CD4-positive, alpha-beta T cell (primary cell): ENCODE measurements around the gene SORBS1. TPM values are rescaled to one million over a fixed set of nuclear protein-coding genes. Genes with fewer than 3 reads are reported as not detected.

ENCODE experiments used
- ATAC-seq: fragments of 200-7000 bp; cut with Tn5 transposase; one replicate; pipeline ENCODE4 v1.10.0; 2022; ENCODE audit warnings: mild to moderate bottlenecking; ENCODE audit not compliant: poor library complexity
- CTCF ChIA-PET: fragments of 350-600 bp; sonication (Branson Sonifier 250); formaldehyde crosslinking; loops from one replicate; lab custom pipeline; 2021; ENCODE audit warnings: antibody characterized with exemption, inconsistent platforms; lab: Charles Lee
- POLR2A ChIA-PET: fragments of 350-600 bp; sonication (Branson Sonifier 250); formaldehyde crosslinking; loops from one replicate; lab custom pipeline; 2021; ENCODE audit warnings: antibody characterized with exemption, inconsistent platforms; lab: Charles Lee
- DNase-seq, 14 experiments: peaks; one replicate each; pipeline ENCODE4 v3.0.0-alpha.2; 2013 to 2020; ENCODE audit warnings: mixed read lengths in 2 of 14
- H3K27ac ChIP-seq, 2 donors: one replicate each; pipeline versions ENCODE4 v1.5.1 to v1.7.0; 2013; ENCODE audit warnings: low read length in 2 of 2, low read depth in 1 of 2, mild to moderate bottlenecking in 1 of 2
- H3K27me3 ChIP-seq, 2 experiments: 1 replicate in 1 of 2; 2 replicates in 1 of 2; pipeline versions ENCODE4 v1.6.1 to v1.7.0; 2013; ENCODE audit warnings: low read length in 2 of 2, control low read depth in 1 of 2, mild to moderate bottlenecking in 1 of 2, moderate library complexity in 1 of 2; ENCODE audit not compliant: insufficient read depth in 2 of 2, control insufficient read depth in 1 of 2
- H3K36me3 ChIP-seq: one replicate; pipeline ENCODE4 v1.6.1; 2013; ENCODE audit warnings: low read length, control low read depth; ENCODE audit not compliant: insufficient read depth
- H3K4me1 ChIP-seq: one replicate; pipeline ENCODE4 v1.6.1; 2013; ENCODE audit warnings: low read length, control low read depth; ENCODE audit not compliant: insufficient read depth
- H3K4me3 ChIP-seq: one replicate; pipeline ENCODE4 v1.5.1; 2013; ENCODE audit warnings: mild to moderate bottlenecking, low read length, moderate library complexity
- H3K9me3 ChIP-seq, 2 experiments: 1 replicate in 1 of 2; 2 replicates in 1 of 2; pipeline versions ENCODE4 v1.6.1 to v1.7.0; 2013; ENCODE audit warnings: low read length in 2 of 2, mild to moderate bottlenecking in 2 of 2, control low read depth in 1 of 2, moderate library complexity in 1 of 2; ENCODE audit not compliant: control insufficient read depth in 1 of 2, insufficient read depth in 1 of 2
- H3K27ac Mint-ChIP-seq: one replicate; pipeline ENCODE4 v1.8.0; 2020; ENCODE audit warnings: mixed read lengths
- H3K27me3 Mint-ChIP-seq: one replicate; pipeline ENCODE4 v1.8.0; 2021; ENCODE audit warnings: mixed read lengths
- H3K36me3 Mint-ChIP-seq: one replicate; pipeline ENCODE4 v1.8.0; 2021; ENCODE audit warnings: low read depth, mixed read lengths
- H3K4me1 Mint-ChIP-seq: one replicate; pipeline ENCODE4 v1.8.0; 2021; ENCODE audit warnings: low read depth, mixed read lengths
- H3K4me3 Mint-ChIP-seq: one replicate; pipeline ENCODE4 v1.8.0; 2020; ENCODE audit warnings: mild to moderate bottlenecking, mixed read lengths
- H3K9me3 Mint-ChIP-seq: one replicate; pipeline ENCODE4 v1.8.0; 2020; ENCODE audit warnings: mixed read lengths
- CTCF ChIP-seq: fragments of 200-600 bp; IDR thresholded peaks from one replicate; pipeline ENCODE4 v1.8.0; 2022; ENCODE audit warnings: antibody characterized with exemption, mild to moderate bottlenecking
- intact Hi-C, 2 experiments: fragments of 100-400 bp; cut with DNase I in 1 of 2; cut with micrococcal nuclease in 1 of 2; formaldehyde crosslinking; loops; one replicate each; pipeline versions ENCODE4 v1.15.1 to v1.9.0; 2023 to 2025; cut with DNase I, micrococcal nuclease
- total RNA-seq, 174 experiments: library from RNA in 2 of 174; stranded (reverse) in 2 of 174; gene quantifications; one replicate each; pipeline ENCODE4 v1.2.3 and lab custom pipeline; 2021 to 2026

SORBS1 gene
- total RNA-seq, 2 experiments from 2014 or later: 1.4 to 1.8 TPM

GRCh38 chr10:95542330-95542729 lies 18.8 kb downstream of the SORBS1 start:
- intact Hi-C loops: no loop called here
- H3K9me3 ChIP-seq: no peaks in the 10 kb centered on the region
- H3K9me3 Mint-ChIP-seq: no peaks in the 10 kb centered on the region
- CTCF ChIA-PET: no interaction called here
- no peaks in the 10 kb centered on the region for H3K36me3 ChIP-seq
- H3K4me1 Mint-ChIP-seq: no peaks in the 10 kb centered on the region
- H3K27ac Mint-ChIP-seq: no peak overlapping the region
- H3K27me3 Mint-ChIP-seq: no peaks in the 10 kb centered on the region
- H3K4me1 ChIP-seq: no peaks in the 10 kb centered on the region
- H3K4me3 ChIP-seq: no peak overlapping the region
- no peak overlapping the region for H3K4me3 Mint-ChIP-seq
- H3K27me3 ChIP-seq: no peaks in the 10 kb centered on the region
- no peak overlapping the region for H3K27ac ChIP-seq
- no peaks in the 10 kb centered on the region for H3K36me3 Mint-ChIP-seq
- TF ChIP-seq CTCF: no peak
- ATAC-seq (no peak), DNase-seq (no peak)
- POLR2A ChIA-PET: no interaction called here

- Mint-ChIP-seq H3K27ac (no peak overlapping the region), H3K9me3 (no peaks in the 10 kb centered on the region), H3K36me3 (no peaks in the 10 kb centered on the region), H3K4me1 (no peaks in the 10 kb centered on the region), H3K4me3 (no peak overlapping the region), H3K27me3 (no peaks in the 10 kb centered on the region)
- H3K27me3 ChIP-seq: no peaks in the 10 kb centered on the region
- H3K9me3 ChIP-seq: no peaks in the 10 kb centered on the region
- intact Hi-C loops: no loop called here
- H3K27ac ChIP-seq: no peak overlapping the region
- no peaks in the 10 kb centered on the region for H3K36me3 ChIP-seq
- CTCF ChIA-PET: no interaction called here
- H3K4me3 ChIP-seq: no peak overlapping the region
- POLR2A ChIA-PET: no interaction called here
- ATAC-seq (no peak), DNase-seq (no peak)
- no peaks in the 10 kb centered on the region for H3K4me1 ChIP-seq
- no peak for TF ChIP-seq CTCF
These were observed 20.6 kb downstream of the SORBS1 start for GRCh38 chr10:95540514-95541052.

- H3K4me1 Mint-ChIP-seq: no peaks in the 10 kb centered on the region
- Histone ChIP-seq H3K4me1 (no peaks in the 10 kb centered on the region), H3K9me3 (no peaks in the 10 kb centered on the region), H3K27me3 (no peaks in the 10 kb centered on the region), H3K27ac (no peak overlapping the region), H3K36me3 (no peaks in the 10 kb centered on the region), H3K4me3 (no peak overlapping the region)
- H3K27me3 Mint-ChIP-seq: no peaks in the 10 kb centered on the region
- H3K27ac Mint-ChIP-seq: no peak overlapping the region
- ChIA-PET CTCF (interaction anchor here (0.5 kb wide), 1 partner anchor 1733 kb away, joined by 4 read pairs; no protein-coding TSS in a partner anchor), POLR2A (no interaction called here)
- intact Hi-C loops: no loop called here
- no peaks in the 10 kb centered on the region for H3K36me3 Mint-ChIP-seq
- TF ChIP-seq CTCF: no peak
- no peak overlapping the region for H3K4me3 Mint-ChIP-seq
- no peaks in the 10 kb centered on the region for H3K9me3 Mint-ChIP-seq
- ATAC-seq: no peak
- no peak for DNase-seq
These were observed 21.4 kb downstream of the SORBS1 start for GRCh38 chr10:95539560-95540284.
